GM21390 (cell line): Measurements from ENCODE around the gene DALRD3.

Experiments
- ATAC-seq: cut with Tn5 transposase; IDR thresholded peaks from one replicate; pipeline ENCODE4 v1.9.1; 2021; ENCODE audit not compliant: unreplicated experiment

Gene DALRD3, protein sequence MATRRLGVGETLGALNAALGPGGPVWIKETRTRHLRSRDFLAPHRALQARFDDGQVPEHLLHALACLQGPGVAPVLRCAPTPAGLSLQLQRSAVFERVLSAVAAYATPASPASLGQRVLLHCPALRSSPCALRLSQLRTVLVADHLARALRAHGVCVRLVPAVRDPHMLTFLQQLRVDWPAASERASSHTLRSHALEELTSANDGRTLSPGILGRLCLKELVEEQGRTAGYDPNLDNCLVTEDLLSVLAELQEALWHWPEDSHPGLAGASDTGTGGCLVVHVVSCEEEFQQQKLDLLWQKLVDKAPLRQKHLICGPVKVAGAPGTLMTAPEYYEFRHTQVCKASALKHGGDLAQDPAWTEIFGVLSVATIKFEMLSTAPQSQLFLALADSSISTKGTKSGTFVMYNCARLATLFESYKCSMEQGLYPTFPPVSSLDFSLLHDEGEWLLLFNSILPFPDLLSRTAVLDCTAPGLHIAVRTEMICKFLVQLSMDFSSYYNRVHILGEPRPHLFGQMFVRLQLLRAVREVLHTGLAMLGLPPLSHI

DNA sequence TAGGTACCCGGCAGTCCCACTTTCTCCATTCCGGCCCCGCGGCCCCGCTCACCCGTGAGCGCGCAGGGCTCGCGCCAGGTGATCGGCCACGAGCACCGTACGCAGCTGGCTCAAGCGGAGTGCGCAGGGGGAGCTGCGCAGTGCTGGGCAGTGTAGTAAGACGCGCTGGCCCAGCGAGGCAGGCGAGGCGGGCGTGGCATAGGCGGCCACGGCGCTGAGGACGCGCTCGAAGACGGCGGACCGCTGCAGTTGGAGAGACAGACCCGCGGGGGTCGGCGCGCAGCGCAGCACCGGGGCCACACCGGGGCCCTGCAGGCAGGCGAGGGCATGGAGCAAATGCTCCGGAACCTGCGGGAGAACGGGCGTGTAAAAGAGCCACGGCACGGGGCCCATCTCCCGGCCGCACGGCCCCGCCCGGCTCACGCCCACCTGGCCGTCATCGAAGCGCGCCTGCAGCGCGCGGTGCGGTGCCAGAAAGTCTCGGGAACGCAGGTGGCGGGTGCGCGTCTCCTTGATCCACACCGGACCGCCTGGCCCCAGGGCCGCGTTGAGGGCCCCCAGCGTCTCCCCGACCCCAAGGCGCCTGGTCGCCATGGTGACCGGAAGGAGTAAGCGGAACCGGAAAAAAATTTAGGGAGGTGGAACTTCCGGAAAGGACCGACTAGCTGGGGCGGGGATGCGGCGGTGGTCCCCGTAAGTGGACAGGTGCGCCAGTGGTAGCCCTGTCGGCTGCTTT is at the start of gene DALRD3:
DALRD3 (minus strand) TSS at position 610 of the 736 bp plus-strand sequence; CDS start at position 594, 16 bp downstream.
- no peak for ATAC-seq

DNA sequence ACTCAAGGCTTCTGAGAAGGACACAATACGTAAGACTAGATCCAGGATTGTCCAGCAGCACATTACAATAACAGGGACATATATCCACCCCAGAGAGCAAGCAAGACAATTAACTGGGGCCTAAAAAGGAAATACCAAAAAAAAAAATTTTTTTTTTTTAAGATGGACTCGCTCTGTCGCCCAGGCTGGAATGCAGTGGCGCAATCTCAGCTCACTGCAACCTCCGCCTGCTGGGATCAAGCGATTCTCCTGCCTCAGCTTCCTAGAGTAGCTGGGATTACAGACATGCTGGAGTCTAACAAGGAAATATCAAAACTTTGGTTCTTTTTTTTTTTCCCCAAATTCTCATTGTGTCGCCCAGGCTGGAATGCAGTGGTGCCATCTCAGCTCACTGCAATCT is 39.6 kb upstream of the DALRD3 start:
- no peak for ATAC-seq

DNA sequence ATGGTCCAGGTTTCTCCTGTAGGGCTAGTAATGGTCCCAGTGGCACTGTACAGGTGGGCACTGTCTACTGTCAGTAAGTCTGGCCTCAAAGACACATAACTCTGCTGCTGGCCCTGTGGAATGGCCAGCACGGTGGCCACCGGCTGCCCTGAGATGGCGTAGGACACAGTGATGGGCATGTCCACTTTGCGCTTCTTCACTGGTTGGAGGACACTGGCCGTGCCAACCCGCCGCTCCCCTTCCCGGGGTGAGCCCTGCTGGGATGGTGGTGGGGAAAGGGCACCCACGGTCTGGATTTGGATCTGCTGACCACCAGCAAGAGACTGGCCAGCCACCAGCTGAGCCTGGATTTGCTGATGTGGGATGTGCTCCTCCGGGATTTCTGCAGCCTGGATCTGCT is 38.9 kb upstream of the DALRD3 start:
- ATAC-seq = no peak

DNA sequence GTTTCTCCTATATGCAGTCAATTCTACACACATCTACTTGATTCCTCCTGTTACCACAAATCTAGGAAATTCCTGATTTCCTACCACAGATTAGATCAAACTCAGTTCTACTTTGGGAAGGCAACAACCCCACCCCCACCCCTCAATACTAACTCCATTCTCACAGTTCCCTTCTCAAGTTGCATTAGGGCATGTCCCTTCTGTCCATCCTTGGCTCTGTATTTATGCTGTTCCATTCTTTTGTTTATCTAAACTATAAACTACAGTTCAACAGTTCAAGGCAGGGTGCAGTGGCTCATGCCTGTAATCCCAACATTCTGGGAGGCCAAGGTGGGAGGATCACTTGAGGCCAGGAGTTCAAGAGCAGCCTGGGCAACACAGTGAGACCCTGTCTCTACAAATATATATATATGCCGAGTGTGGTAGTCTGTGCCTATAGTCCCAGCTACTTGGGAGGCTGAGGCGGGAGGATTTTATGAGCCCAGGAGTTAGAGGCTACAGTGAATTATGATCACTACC is 36.0 kb upstream of the DALRD3 start:
- ATAC-seq = no peak

DNA sequence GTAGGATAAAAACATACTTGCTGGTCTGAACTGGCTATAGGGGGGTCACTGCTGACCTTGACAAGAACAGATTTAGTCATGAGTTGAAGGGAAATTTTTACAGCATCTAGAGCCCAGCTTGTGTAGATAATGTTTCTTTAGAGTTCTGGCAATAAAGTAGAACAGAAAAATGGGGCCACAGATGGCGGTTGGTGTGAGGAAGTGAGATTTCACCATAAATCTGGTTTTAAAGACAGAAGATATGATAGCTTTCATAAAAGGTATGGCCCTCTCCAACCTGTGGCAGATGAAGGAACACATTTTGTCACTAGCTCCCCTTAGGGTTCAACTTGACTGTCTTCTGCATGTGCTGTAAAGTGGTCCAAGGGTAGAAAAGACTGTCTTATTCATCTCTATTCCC is 35.2 kb upstream of the DALRD3 start:
- ATAC-seq = no peak

DNA sequence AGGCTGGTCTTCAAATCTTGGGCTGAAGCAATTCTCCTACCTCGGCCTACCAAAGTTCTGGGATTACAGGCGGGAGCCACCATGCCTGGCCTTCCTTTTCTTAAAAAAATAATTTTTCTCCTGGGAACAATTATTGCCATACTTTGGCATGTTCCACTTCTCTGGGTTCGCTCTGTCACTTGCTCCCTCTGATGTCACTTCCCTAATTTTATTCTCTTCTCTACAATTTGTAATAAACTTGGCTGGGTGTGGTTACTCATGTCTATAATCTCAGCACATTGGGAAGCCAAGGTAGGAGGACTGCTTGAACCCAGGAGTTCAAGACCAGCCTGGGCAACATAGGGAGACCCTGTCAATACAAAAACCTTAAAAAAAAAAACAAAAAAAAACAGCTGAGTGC is 16.9 kb upstream of the DALRD3 start:
- no peak for ATAC-seq

DNA sequence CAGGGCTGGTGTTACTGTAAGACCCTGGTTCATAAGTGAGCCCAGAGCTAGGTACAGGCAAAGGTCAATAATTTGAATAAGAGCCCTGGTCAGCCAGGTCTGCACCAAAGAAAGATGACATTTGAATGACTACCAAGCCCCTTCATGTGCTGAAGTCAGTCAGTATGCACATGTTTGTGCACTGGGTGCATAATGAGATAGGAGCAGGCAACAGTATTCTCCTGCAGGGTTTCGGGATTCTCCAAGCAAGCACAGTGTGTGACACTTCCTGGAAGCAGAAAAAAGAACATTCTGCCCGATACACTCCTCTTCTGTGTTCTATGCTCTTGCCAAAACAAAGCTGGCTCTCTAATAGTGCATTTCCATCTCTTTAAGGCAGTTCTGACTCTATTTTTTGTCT is 16.3 kb upstream of the DALRD3 start:
- ATAC-seq = no peak

DNA sequence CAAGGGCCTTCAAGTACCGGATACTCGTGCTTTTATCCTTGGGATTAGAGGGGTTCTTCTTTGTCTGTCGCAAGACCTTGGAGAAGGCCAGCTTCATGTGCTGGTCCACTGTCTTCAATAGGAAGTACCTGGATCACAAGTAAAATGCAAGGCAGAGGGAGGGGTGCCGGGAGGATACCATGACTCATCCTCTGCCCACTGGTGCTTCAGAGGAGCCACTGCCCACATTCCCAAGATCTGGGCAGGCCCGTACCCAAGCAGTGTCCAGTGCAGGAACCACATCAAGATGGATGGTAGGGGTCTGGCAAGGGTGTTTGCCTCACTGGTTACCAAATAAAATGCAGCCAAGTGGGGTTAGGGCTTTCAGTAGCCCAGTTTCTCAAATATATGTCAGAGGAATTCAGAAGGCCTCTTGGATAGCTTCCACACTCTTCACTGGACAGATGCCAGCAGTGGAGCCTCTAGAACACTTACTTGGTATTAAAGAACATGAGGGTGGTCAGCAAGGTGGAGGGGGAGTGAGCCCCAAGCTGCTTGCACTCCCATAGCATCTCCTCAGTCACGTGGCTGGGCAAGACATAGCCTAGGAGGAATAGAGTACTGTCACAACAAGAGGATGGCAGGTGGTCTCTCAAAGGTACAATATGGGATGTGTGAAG is 14.4 kb upstream of the DALRD3 start:
- no peak for ATAC-seq

DNA sequence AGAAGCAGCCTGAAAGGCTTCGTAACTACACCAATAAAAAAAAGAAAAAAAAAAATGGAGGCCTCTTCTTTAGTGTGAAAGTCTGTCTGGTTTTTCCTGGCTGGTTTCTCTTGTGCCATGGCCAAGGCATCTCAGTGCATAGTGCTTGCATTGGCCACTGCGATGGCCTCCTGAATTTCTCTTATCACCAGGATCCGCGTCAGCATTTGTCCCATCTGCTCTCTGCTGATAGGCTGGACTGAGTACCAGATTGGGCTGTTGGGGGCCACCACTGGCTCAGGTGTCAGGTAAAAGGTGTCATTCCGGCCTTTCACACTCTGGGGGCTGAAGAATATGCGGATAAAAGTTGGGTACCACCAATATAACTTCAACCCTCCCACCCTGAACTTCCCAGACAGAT is 11.9 kb upstream of the DALRD3 start:
- no peak for ATAC-seq

DNA sequence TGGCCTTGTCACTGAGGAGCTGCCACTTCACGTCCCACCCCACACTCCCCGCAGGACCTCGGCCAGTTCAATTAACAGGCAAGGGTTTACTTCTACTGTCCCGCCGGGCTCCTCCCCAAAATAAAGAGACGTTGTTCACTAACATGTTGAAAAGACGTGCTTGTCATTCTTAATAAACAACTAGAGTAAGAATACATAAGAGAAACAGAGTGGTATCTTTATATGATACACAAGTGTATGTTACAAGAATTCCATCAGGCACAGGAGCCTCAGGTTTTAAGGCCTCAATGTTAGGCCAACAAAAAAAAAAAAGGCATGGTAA is 11.1 kb upstream of the DALRD3 start:
- ATAC-seq = no peak

DNA sequence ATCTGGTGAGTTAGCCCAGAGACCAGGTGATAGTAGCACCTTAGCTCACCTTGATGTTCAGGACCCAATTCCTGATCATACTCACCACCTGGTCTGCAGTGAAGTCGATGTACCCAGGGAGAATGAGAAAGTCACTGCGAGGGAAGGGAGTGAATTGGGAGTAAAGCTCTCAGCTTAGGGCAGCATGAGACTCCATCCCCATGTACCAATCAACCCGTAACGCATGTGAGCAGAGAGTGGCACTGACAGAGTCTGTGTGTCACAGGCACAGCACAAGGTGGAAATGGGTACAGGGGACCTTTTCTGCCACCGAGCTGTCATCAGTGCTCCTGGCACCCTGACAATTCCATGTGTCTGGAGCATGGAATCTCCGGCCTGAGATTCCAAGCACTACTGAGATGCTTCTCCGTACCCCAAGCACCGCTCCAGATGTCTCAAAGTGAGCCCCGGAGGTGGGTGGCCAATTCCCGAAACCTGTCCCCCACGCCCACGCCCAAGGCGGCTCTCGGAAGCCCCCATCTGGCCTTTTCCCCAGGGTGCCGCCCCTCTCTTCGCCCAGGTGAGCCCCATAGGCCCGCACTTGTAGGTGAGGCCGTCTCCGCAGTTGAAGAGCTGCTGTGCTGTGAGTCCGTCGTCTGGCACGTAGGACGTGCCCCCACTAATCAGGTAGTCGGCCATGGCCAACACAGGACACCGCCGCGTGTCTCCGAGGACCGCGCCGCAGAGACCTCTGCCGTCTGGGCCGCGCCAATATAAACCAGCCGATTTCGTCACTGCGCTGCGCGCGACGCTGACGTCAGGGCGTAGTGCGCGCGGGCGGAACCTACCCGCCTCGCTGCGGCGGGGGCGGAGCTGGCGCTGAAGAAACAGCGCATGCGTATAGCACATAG is 10.5 kb upstream of the DALRD3 start, which contains the start of gene IMPDH2:
IMPDH2 (minus strand) TSS at position 726 of the 890 bp plus-strand sequence; CDS start at position 678, 48 bp downstream.
- peak; percentile 90 for ATAC-seq

DNA sequence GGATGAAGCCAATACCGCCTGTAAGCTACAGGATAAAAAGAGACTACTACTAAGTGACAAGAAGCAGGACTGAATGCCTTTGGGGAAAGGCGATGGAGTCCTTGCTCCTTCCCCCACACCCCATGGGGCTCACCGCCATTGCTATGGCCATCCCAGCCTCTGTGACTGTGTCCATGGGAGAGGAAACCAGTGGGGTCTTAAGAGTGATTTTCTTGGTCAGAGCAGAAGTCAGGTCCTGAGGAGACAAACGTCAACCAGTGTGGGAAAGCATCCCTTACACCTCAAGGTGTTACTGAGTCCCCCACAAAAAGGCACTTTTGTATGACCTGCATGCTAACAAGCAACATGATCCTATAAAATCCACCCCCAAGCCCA is 9.9 kb upstream of the DALRD3 start:
- ATAC-seq = no peak

DNA sequence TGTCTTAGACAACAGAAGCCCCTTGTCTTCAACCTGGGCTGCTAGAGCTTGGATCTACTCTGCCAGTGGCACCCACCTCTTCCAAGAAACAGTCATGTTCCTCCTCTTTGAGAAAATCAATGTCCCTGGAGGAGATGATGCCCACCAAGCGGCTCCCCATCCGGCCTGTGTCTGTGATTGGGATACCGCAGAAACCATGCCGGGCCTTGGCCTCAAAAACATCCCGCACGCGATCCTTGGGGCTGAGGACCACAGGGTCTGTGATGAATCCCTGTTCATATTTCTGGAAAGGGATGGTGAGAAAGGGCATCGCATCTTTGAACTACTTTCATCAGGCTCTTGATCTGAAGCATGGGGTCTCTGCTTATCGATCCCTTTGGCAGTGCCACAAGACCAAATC is 9.3 kb upstream of the DALRD3 start:
- no peak for ATAC-seq

DNA sequence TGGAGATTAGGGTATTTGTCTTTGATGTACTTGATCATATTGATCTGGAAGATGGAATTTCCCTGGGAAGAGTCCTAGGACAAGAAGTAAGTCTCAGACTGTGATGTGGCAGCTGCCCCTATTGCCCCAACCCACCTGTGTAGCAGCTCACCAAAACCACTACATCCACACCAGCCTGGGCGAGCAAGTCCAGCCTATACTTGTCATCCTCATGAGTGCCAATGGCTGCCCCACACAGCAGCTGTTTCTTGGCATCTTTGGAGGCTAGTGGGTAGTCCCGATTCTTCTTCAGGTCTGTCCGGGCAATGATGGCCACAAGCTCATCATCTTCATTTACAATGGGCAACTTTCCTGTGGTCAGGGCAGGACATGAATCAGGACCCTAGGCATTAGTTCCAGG is 8.2 kb upstream of the DALRD3 start:
- ATAC-seq = no peak

DNA sequence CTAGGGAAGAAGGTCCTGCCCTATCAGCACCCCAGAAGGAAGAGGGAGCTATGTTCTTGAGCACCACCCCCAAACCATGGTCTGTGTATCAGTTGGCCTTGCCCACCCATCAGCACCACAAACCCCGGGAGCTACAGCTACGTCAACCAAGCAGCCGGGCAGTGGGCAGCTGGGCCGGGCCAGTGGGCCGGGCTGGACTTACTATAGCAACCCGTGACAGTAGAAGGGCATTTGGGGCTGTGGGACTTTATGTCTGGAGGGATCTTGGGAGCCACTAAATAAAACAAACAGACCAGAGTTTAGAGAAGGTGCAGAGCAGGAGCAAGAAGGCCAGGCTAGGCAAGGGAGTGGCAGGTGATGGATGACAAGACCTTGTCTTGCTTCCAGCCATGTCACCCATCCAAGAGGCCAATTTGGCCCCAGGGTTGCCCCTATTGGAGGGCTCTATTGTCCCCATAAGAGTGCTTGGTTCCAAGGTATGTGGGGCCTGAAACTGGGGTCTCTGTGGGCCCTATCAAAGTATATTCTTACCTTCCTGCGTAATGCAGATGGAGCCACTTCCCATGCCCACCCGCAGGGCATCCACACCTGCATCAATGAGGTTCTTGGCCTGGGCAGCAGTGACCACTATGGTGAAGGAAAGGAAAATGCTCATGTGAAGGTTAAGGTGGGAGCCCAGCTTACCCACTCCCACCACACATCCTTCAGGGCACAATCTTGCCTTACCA is 7.6 kb upstream of the DALRD3 start:
- ATAC-seq = no peak

DNA sequence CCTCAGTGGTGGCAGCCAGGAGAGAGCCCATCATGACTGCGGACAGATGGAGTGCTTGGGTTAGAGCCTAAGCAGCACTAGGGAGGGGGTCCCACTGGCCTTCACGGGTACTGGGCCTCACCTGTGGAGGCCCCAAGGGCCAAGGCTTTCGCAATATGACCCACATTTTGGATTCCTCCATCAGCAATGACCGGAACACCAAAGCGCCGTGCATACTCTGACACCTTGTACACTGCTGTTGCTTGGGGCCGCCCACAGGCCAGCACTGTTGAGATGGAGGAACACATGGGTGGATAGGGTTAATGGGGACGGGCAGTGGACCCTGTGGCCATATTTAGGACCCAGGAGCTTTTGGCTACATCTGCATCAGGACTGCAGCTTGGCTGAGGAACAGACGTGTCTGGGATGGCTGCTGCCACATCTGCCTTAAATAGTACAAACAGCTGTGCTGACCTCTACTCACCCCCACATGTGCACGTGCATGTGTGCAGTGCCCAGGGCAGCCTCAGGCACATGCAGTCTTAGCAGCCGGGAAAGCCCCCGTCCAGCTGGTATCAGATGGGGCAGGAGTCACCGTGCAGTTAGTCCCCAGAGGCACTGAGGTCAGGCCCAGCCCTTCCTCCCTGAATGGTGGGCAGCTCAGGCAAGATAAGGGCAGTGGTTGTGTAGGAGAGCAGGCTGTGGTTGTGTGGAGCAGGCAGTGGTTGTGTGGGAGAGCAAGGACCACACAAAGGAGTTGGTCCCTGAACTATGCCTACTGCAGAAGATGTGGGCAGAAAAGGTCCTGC is 6.8 kb upstream of the DALRD3 start:
- no peak for ATAC-seq

DNA sequence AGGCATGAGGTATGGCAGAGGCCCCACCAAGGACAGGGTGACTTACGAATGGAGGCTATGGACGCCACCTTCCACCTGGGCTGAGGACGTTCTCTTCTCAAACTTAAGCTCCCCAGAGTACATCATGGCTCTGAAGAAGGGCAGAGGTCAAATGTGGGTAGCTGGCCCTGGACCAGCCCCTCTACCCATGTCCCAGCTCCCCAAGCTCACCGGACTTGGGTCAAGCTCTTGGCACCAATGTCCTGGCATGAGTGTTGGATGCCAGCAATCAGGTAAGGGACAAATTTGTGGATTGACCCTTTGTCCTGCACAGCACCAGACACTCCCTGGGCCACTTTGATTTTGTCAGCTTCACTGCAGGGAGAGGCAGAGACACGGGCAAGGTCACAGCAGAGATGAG is 6.1 kb upstream of the DALRD3 start:
- no peak for ATAC-seq

DNA sequence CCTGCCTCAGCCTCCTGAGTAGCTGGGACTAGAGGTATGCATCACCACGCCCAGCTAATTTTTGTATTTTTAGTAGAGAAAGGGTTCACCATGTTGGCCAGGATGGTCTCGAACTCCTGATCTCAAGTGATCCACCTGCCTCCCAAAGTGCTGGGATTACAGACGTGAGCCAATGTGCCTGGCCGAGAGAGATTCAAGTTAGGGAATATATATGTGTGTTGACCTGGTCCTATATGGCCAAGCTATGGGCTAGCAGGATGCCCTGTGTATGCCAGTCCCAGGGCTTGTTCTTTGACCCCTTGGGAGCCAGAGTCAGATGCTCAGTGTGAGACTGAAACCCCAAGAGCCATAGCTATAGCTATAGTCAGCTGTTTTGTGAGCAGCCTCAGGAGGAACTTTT is 5.4 kb upstream of the DALRD3 start:
- ATAC-seq = no peak

DNA sequence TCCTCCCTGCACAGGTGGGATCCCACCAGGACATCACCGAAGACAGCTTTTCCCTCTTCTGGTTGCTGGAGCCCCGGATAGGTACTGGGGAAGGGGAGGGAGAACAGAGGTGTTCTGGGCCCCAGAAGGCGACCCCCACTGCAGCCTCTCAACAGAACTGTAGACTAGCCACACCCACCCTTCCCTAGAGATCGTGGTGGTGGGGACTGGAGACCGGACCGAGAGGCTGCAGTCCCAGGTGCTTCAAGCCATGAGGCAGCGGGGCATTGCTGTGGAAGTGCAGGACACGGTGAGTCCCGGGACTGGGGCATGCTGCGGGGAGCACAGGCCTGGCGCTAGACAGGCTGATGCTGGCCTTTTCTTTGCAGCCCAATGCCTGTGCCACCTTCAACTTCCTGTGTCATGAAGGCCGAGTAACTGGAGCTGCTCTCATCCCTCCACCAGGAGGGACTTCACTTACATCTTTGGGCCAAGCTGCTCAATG is 4.3 kb upstream of the DALRD3 start:
- ATAC-seq = no peak
